Cardiac muscle cell (in vitro differentiated cells and primary cell): ENCODE data around the gene STARD10. TPM values are rescaled to one million over a fixed set of nuclear protein-coding genes. Genes with fewer than 3 reads are reported as not detected.
A peak's percentile ranks its signal among the peaks of the same experiment; 100 is the strongest.

Experiments used
- DNase-seq, 2 donors: peaks; one replicate each; pipeline versions ENCODE4 v3.0.0 to v3.0.0-alpha.2; 2010 to 2017; ENCODE audit warnings: low read depth in 1 of 2, low spot score in 1 of 2
- H3K27ac ChIP-seq: fragments of 200-600 bp; sonication (generic); 2 replicates; pipeline ENCODE4 v1.5.1; 2016
- H3K27me3 ChIP-seq: fragments of 200-600 bp; sonication (generic); 2 replicates; pipeline ENCODE4 v1.6.0; 2016; ENCODE audit warnings: control low read depth
- H3K36me3 ChIP-seq: fragments of 200-600 bp; sonication (generic); 2 replicates; pipeline ENCODE4 v1.5.1; 2016; ENCODE audit warnings: control low read depth
- H3K4me1 ChIP-seq: fragments of 200-600 bp; sonication (generic); 2 replicates; pipeline ENCODE4 v1.8.1; 2017; ENCODE audit warnings: low read depth, mild to moderate bottlenecking, mixed run types
- H3K4me3 ChIP-seq: fragments of 200-600 bp; sonication (generic); 2 replicates; pipeline ENCODE4 v1.5.1; 2016; ENCODE audit warnings: mild to moderate bottlenecking
- H3K9me3 ChIP-seq: fragments of 200-600 bp; sonication (generic); 2 replicates; pipeline ENCODE4 v1.5.1; 2017; ENCODE audit warnings: low read depth, mild to moderate bottlenecking, control low read depth
- polyA plus RNA-seq: library from polyadenylated mRNA; unstranded; fragments of >200 nt; fragmentation: Nextera tagmentation; extraction: Ambion mirVana; gene quantifications from 2 replicates; pipeline ENCODE4 v1.2.1, GENCODE V29; 2016
- total RNA-seq: library from RNA; depleted of rRNA; stranded (reverse); fragments of >200 nt; gene quantifications from 2 replicates; pipeline ENCODE4 v1.2.3, GENCODE V29; 2016
- TF ChIP-seq, protein P1 (sequence below): IDR thresholded peaks from 2 replicates; pipeline ENCODE4 v1.5.1; 2012; ENCODE audit warnings: low read depth, mild to moderate bottlenecking, low read length

Gene STARD10, protein sequence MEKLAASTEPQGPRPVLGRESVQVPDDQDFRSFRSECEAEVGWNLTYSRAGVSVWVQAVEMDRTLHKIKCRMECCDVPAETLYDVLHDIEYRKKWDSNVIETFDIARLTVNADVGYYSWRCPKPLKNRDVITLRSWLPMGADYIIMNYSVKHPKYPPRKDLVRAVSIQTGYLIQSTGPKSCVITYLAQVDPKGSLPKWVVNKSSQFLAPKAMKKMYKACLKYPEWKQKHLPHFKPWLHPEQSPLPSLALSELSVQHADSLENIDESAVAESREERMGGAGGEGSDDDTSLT
- total RNA-seq (66.2 and 101 TPM in 2 replicates), polyA plus RNA-seq (91.4 and 139 TPM in 2 replicates)

DNA sequence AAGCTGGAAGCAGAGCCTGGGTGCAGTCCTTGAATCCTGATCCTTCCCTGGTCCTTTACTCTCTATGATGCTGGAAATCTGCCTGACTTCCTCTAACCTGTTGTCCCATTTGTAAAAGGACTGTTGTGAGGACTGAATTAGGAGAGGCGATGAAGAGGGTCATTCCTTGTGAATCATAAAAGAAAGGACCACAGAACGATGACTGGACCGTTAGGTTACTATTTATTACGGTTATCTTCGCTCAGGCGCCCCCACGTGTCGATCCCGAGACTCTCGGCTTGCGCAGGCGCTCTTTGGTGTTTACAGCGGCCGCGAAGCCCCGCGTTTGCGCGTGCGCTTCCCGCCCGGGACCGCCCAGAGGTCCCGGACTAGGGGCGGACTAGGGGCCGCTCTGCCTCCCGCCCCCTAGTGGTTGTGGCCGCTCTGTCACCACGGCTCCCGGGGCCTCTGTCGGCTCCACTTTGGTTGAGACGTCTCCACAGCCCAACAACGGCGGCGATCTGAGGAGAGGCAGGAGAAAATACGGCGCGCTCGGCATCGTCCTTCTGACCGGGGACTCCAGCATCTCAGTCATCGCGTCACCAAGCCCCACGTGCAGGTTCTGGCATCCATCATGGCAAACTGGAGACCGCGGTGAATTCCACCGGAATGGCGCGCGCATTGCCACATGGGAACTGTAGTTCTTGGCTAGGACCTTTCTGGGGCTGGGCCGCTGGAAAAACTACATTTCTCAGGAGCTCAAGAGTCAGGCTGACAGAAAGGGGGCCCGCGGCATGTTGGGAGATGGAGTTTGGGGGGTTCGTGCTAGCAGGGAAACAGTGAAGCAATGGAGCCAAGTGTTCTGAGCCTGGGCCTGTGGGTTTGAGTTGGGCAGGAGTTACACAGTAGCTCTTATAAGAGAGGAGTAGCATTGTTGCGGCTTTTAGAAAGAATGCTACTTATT, at the start of gene STARD10:
STARD10 (minus strand) TSS at position 623 of the 943 bp plus-strand sequence. CDS start 12,866 bp downstream, outside the sequence.
- H3K4me1 ChIP-seq: peaks cover 28% of the 10 kb centered on the region
- peak within 1 kb of the TSS; percentile 88 for H3K27ac ChIP-seq
- H3K27me3 ChIP-seq: no peaks in the 10 kb centered on the region
- TF ChIP-seq, protein P1, sequence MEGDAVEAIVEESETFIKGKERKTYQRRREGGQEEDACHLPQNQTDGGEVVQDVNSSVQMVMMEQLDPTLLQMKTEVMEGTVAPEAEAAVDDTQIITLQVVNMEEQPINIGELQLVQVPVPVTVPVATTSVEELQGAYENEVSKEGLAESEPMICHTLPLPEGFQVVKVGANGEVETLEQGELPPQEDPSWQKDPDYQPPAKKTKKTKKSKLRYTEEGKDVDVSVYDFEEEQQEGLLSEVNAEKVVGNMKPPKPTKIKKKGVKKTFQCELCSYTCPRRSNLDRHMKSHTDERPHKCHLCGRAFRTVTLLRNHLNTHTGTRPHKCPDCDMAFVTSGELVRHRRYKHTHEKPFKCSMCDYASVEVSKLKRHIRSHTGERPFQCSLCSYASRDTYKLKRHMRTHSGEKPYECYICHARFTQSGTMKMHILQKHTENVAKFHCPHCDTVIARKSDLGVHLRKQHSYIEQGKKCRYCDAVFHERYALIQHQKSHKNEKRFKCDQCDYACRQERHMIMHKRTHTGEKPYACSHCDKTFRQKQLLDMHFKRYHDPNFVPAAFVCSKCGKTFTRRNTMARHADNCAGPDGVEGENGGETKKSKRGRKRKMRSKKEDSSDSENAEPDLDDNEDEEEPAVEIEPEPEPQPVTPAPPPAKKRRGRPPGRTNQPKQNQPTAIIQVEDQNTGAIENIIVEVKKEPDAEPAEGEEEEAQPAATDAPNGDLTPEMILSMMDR: peak; percentile 98
- H3K4me3 ChIP-seq: peak within 1 kb of the TSS; percentile 73
- DNase-seq: peak; percentile 96 to 98
- H3K36me3 ChIP-seq: no peaks in the 10 kb centered on the region
- no peaks in the 10 kb centered on the region for H3K9me3 ChIP-seq

DNA sequence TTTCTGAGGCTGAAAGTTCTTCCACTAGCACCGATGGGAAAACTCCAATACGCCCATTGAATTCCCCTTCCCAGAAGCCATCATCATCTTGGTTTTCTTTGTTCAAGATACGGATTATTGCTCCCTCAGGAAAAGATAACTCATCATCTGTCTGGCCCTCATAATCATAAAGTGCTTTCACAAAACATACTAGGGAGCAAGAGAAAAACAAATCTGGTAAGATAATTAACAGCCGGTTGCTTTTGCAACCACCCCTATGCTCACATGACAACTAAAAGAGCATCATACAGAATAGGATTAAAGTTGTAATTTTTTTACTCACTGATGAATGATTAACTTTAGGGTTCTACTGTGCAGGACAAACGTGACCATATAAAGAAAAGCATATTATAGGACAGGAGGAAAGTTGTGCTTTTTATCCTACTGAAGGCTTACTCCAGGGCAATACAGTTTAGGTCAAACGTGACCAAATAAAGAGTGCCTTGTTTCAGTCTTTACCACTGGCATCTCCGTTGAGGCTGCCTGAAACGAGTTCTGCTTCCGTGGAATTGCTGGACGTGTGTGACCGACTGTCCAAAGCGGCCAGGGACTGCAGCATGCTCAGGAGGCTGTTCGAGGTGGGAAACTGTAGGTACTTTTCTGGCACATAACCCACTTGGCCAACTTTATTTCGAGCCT, 48.9 kb upstream of the STARD10 start:
- Histone ChIP-seq H3K4me3 (no peak overlapping the region), H3K4me1 (peaks cover 4% of the 10 kb centered on the region), H3K27ac (no peak overlapping the region), H3K9me3 (no peaks in the 10 kb centered on the region), H3K36me3 (peaks cover 10% of the 10 kb centered on the region), H3K27me3 (no peaks in the 10 kb centered on the region)
- no peak for DNase-seq
- TF ChIP-seq, protein P1: no peak

DNA sequence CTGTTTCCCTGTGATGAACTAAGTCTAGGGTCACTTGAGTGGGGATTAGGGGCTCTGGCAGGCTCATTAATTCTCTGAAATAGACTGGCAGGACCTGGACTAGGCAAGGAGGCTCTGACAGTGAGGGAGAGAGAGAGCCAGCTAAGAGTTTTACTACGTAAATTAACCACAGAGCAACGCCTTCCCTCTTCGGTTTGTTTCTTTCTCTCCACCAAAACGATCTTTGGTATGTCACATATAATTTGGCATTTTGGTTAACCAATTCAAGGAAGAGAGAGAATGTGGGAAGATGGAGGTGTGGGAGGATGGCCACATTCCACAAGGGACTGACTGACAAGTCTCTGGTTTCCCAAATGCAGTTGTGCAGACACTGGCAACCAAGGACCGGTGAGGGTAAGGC, 48.3 kb upstream of the STARD10 start:
- H3K9me3 ChIP-seq: no peaks in the 10 kb centered on the region
- H3K4me3 ChIP-seq: no peak overlapping the region
- TF ChIP-seq, protein P1: no peak
- H3K27ac ChIP-seq: no peak overlapping the region
- H3K27me3 ChIP-seq: no peaks in the 10 kb centered on the region
- no peak for DNase-seq
- H3K36me3 ChIP-seq: peaks cover 10% of the 10 kb centered on the region
- peaks cover 4% of the 10 kb centered on the region for H3K4me1 ChIP-seq

DNA sequence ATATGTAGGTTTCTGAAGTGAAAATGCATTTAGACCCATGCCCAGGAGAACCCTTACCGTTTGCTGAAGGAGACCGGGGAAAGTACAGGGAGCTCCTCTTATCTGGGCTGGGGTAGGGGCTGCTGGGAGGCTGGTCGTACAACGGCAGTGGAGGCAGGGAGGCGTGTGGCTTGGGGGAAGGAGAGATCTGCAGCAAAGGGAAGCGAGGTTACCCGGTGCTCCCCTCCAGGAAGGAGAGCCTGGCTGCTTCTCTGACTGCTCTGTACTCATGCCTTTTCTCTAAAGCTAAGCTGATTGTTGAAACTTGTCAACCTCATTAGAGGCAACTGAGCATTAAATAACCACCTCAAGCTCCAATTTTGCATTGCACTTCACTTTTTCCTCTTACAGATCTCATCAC, 47.5 kb upstream of the STARD10 start:
- H3K36me3 ChIP-seq: peaks cover 10% of the 10 kb centered on the region
- no peak overlapping the region for H3K27ac ChIP-seq
- no peaks in the 10 kb centered on the region for H3K27me3 ChIP-seq
- H3K4me1 ChIP-seq: peaks cover 6% of the 10 kb centered on the region
- TF ChIP-seq, protein P1: no peak
- H3K9me3 ChIP-seq: no peaks in the 10 kb centered on the region
- no peak overlapping the region for H3K4me3 ChIP-seq
- no peak for DNase-seq

DNA sequence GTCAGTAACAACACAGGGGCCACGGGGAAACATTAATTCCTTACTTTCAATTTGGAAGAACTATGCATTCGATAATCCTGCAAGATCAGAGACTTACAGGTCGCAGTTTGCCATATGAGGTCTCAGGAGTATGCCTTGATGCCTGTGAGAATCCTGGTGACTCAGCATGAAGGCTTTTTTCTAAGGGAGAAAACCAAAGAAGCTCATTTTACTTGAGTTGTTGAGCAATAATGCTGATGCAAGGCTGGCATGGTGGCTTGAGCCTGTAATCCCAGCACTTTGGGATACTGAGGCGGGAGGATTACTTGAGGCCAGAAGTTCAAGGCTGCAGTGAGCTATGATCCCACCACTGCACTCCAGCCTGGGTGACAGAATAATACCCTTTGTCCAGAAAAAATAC, 46.9 kb upstream of the STARD10 start:
- peaks cover 10% of the 10 kb centered on the region for H3K36me3 ChIP-seq
- no peaks in the 10 kb centered on the region for H3K27me3 ChIP-seq
- no peak overlapping the region for H3K27ac ChIP-seq
- peaks cover 12% of the 10 kb centered on the region for H3K4me1 ChIP-seq
- H3K9me3 ChIP-seq: no peaks in the 10 kb centered on the region
- TF ChIP-seq, protein P1: no peak
- peak in 1 of 2 donors; percentile 91 for DNase-seq
- H3K4me3 ChIP-seq: no peak overlapping the region
